ENCODE results near the gene CPAMD8.
"Not testable (repeated sequence)": the region's sequence is repeated elsewhere in the genome, so short reads cannot be mapped to it uniquely, and the experiment has no call there.

Gene CPAMD8

GRCh38 chr19:17021793-17022590, 4.6 kb downstream of the CPAMD8 start:
- Histone ChIP-seq H4K20me1 (no peaks in the 10 kb centered on the region), H3K9me3 (replicated peaks in 1 of 11) (peaks cover 23 to 52% (median 44%) of the 10 kb centered on the region in 11 experiments), H3K27ac (peak overlapping the region in 9 of 11 experiments; percentile 15 to 70 (median 55); a peak in 16 of 22 replicates), H3K4me3 (peak overlapping the region in 6 of 10 experiments; percentile 0 to 41 (median 18); a peak in 9 of 20 replicates), H3K9ac (peak overlapping the region in 6 of 11 experiments; percentile 21 to 49 (median 35); a peak in 7 of 22 replicates), H3K4me2 (peak overlapping the region; percentile 60 to 92 (median 78)), H3K36me3 (peaks cover 0 to 26% (median 10%) of the 10 kb centered on the region in 11 experiments; a peak in 13 of 22 replicates), H3K4me1 (peaks cover 39 to 61% (median 50%) of the 10 kb centered on the region in 10 experiments), H3K27me3 (peaks cover 11 to 25% (median 17%) of the 10 kb centered on the region in 11 experiments; a peak in 21 of 22 replicates)
- peak in 8 of 11 experiments; percentile 19 to 72 (median 55); a peak in 7 of 22 replicates for TF ChIP-seq Cebpa-rat (IDR thresholded peaks at IDR 0.05)

DNA sequence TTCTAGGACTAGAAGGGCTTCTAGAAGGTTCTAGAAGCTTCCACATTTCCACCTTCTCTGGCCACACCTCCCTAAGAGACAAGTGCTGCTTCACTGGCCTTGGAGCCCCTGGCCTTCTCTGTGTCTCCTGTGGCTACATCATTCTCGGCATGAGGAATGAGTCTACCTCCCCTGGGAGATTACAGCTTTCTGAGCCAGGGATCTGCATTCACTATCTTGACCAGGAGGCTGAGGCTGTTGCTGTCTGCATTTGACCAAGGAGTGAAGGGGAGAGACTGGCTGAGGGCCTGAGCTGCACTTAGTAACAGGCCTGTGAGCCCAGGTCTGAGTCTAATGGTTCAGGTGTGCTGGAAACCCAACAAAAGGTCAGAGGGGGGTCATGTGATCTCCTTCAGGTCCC, 5.3 kb downstream of the CPAMD8 start:
- H3K4me1 ChIP-seq, result peaks cover 36 to 57% (median 48%) of the 10 kb centered on the region in 10 experiments
- H3K4me2 ChIP-seq, result peak overlapping the region; percentile 60 to 92 (median 78)
- no peak overlapping the region; a peak in 2 of 22 replicates for H3K9ac ChIP-seq
- H3K27ac ChIP-seq, result peak overlapping the region in 9 of 11 experiments; percentile 6 to 64 (median 48); a peak in 16 of 22 replicates
- no peaks in the 10 kb centered on the region for H4K20me1 ChIP-seq
- peaks cover 23 to 58% (median 46%) of the 10 kb centered on the region in 11 experiments for H3K9me3 ChIP-seq (replicated peaks in 1 of 11)
- H3K36me3 ChIP-seq, result peaks cover 0 to 26% (median 10%) of the 10 kb centered on the region in 11 experiments; a peak in 13 of 22 replicates
- peak overlapping the region in 2 of 10 experiments; percentile 23 to 33; a peak in 3 of 20 replicates for H3K4me3 ChIP-seq
- no peak for TF ChIP-seq Cebpa-rat (IDR thresholded peaks at IDR 0.05)
- H3K27me3 ChIP-seq, result peaks cover 7 to 22% (median 12%) of the 10 kb centered on the region in 11 experiments; a peak in 21 of 22 replicates

- peaks cover 0 to 26% (median 10%) of the 10 kb centered on the region in 11 experiments; a peak in 13 of 22 replicates for H3K36me3 ChIP-seq
- H4K20me1 ChIP-seq, result no peaks in the 10 kb centered on the region
- peaks cover 2 to 16% (median 7%) of the 10 kb centered on the region in 11 experiments; a peak in 21 of 22 replicates for H3K27me3 ChIP-seq
- H3K9me3 ChIP-seq (replicated peaks in 1 of 11), result peaks cover 23 to 63% (median 46%) of the 10 kb centered on the region in 11 experiments
- no peak for TF ChIP-seq Cebpa-rat (IDR thresholded peaks at IDR 0.05)
- H3K4me1 ChIP-seq, result peaks cover 31 to 52% (median 42%) of the 10 kb centered on the region in 10 experiments
- H3K4me2 ChIP-seq, result peak overlapping the region; percentile 60 to 92 (median 78); a peak in 21 of 22 replicates
- H3K27ac ChIP-seq, result peak overlapping the region in 9 of 11 experiments; percentile 6 to 64 (median 48); a peak in 15 of 22 replicates
- H3K9ac ChIP-seq, result no peak overlapping the region
- peak overlapping the region in 2 of 10 experiments; percentile 23 to 33; a peak in 2 of 20 replicates for H3K4me3 ChIP-seq
These were observed 5.8 kb downstream of the CPAMD8 start for GRCh38 chr19:17020823-17021222.

- peaks cover 23 to 64% (median 48%) of the 10 kb centered on the region in 11 experiments for H3K9me3 ChIP-seq (replicated peaks in 1 of 11)
- H3K4me2 ChIP-seq, result peak overlapping the region; percentile 60 to 92 (median 78); a peak in 15 of 22 replicates
- no peak overlapping the region for H3K9ac ChIP-seq
- peaks cover 0 to 12% (median 3%) of the 10 kb centered on the region in 11 experiments; a peak in 19 of 22 replicates for H3K27me3 ChIP-seq
- 0 out of 20 replicates have a peak overlapping the region, but pooled peaks of 1 of the 10 experiments have one; percentile 33 for H3K4me3 ChIP-seq
- no peak for TF ChIP-seq Cebpa-rat (IDR thresholded peaks at IDR 0.05)
- H3K4me1 ChIP-seq, result peaks cover 27 to 48% (median 38%) of the 10 kb centered on the region in 10 experiments
- H3K36me3 ChIP-seq, result peaks cover 0 to 26% (median 10%) of the 10 kb centered on the region in 11 experiments; a peak in 13 of 22 replicates
- H3K27ac ChIP-seq, result peak overlapping the region in 4 of 11 experiments; percentile 0 to 63 (median 52); a peak in 5 of 22 replicates
- H4K20me1 ChIP-seq, result no peaks in the 10 kb centered on the region
These were observed 6.2 kb downstream of the CPAMD8 start for GRCh38 chr19:17020385-17020784.

- not testable (repeated sequence) for H3K4me2 ChIP-seq, H3K9ac ChIP-seq, H3K27me3 ChIP-seq, H4K20me1 ChIP-seq, H3K4me3 ChIP-seq, H3K27ac ChIP-seq
- H3K9me3 ChIP-seq (replicated peaks in 1 of 11), result peaks cover 14 to 46% (median 24%) of the 10 kb centered on the region in 11 experiments
- peaks cover 0 to 15% (median 12%) of the 10 kb centered on the region in 10 experiments; a peak in 16 of 20 replicates for H3K4me1 ChIP-seq
- H3K36me3 ChIP-seq, result peaks cover 0 to 14% (median 0%) of the 10 kb centered on the region in 11 experiments; a peak in 4 of 22 replicates
These were observed 12.3 kb downstream of the CPAMD8 start for GRCh38 chr19:17014212-17014861.

GRCh38 chr19:17011485-17011884, 15.1 kb downstream of the CPAMD8 start:
- Histone ChIP-seq H3K4me1 (peaks cover 12 to 26% (median 14%) of the 10 kb centered on the region in 10 experiments), H3K4me2 (peak overlapping the region in 9 of 11 experiments; percentile 18 to 69 (median 55); a peak in 17 of 22 replicates), H3K4me3 (no peak overlapping the region), H3K27me3 (no peaks in the 10 kb centered on the region), H3K9ac (no peak overlapping the region), H3K9me3 (replicated peaks in 1 of 11) (peaks cover 14 to 43% (median 25%) of the 10 kb centered on the region in 11 experiments), H4K20me1 (no peaks in the 10 kb centered on the region), H3K27ac (no peak overlapping the region), H3K36me3 (peaks cover 0 to 18% (median 0%) of the 10 kb centered on the region in 11 experiments; a peak in 4 of 22 replicates)
- no peak for TF ChIP-seq Cebpa-rat (IDR thresholded peaks at IDR 0.05)

DNA sequence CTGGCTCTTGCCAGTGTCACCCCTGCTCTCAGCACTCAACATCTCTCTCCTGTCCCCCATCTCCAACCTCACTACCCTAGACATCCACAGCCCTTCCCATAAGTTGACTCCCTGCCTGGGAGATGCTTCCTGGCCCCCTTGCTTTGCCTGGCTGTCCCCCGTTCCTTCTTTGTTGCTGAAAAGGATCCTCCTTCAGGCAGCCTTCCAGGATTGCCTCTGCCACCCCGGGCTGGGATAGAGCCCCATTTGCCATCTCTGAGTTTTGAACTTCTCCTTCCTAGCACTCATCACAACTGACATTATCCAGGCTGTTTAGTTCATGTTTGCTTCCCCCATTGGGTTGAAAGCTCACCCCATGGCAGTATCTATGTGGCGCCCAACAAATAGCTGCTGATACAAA, 20.0 kb downstream of the CPAMD8 start:
- Histone ChIP-seq H3K27me3 (no peaks in the 10 kb centered on the region), H3K4me3 (no peak overlapping the region), H3K9ac (no peak overlapping the region), H3K9me3 (replicated peaks in 1 of 11) (peaks cover 0 to 21% (median 13%) of the 10 kb centered on the region in 11 experiments; a peak in 17 of 22 replicates), H3K27ac (no peak overlapping the region), H4K20me1 (no peaks in the 10 kb centered on the region), H3K36me3 (peaks cover 0 to 12% (median 0%) of the 10 kb centered on the region in 11 experiments; a peak in 4 of 22 replicates), H3K4me2 (peak overlapping the region in 5 of 11 experiments; percentile 33 to 72 (median 49); a peak in 9 of 22 replicates), H3K4me1 (peaks cover 26 to 49% (median 30%) of the 10 kb centered on the region in 10 experiments)
- no peak for TF ChIP-seq Cebpa-rat (IDR thresholded peaks at IDR 0.05)

DNA sequence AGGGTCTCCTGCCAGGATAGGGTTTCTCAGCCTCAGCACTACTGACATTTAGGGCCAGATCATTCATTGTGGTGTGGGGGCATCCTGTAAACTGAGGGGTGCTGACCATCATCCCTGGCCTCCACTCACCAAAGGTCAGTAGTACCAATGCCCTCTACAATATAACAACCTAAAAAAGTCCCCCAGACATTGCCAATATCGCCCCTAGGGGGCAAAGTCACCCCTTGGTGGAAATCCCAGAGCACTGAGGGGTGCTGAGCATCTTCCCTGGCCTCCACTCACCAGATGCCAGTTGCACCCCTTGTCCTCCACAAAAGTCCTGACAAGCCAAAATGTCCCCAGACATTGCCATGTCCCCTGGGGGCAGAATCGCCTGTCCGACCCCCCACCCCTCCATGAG, 21.6 kb downstream of the CPAMD8 start:
- Histone ChIP-seq H3K4me2 (no peak overlapping the region), H3K36me3 (peaks cover 0 to 18% (median 0%) of the 10 kb centered on the region in 11 experiments; a peak in 5 of 22 replicates), H3K27ac (no peak overlapping the region), H3K9ac (no peak overlapping the region), H3K9me3 (replicated peaks in 1 of 11) (peaks cover 0 to 18% (median 11%) of the 10 kb centered on the region in 11 experiments; a peak in 17 of 22 replicates), H3K27me3 (no peaks in the 10 kb centered on the region), H3K4me1 (peaks cover 26 to 50% (median 33%) of the 10 kb centered on the region in 10 experiments), H4K20me1 (no peaks in the 10 kb centered on the region), H3K4me3 (no peak overlapping the region)
- TF ChIP-seq Cebpa-rat (IDR thresholded peaks at IDR 0.05), result no peak

All from BLaER1 treated with 17β-estradiol and CSF1 and Interleukin-3, amounts not matched to agents 10 nM and 100 nM (cell line).